ENCODE data around the gene ZBTB7C. TPM values are rescaled to one million over a fixed set of nuclear protein-coding genes. Genes with fewer than 3 reads are reported as not detected.

ZBTB7C gene
- total RNA-seq, 1 donor from 2014 or later, result 2.6 TPM

GRCh38 chr18:48337053-48337452, 72.1 kb downstream of the ZBTB7C start:
- ATAC-seq (ENCODE audit: poor library complexity), result no peak
- intact Hi-C loops (cut with DNase I), result no loop called here
- DNase-seq, result no peak

GRCh38 chr18:48336332-48336731, 72.9 kb downstream of the ZBTB7C start:
- intact Hi-C loops (cut with DNase I), result no loop called here
- ATAC-seq (ENCODE audit: poor library complexity), result no peak
- no peak for DNase-seq

GRCh38 chr18:48335829-48336228, 73.4 kb downstream of the ZBTB7C start:
- intact Hi-C loops (cut with DNase I), result no loop called here
- DNase-seq (no peak), ATAC-seq (ENCODE audit: poor library complexity) (no peak)

GRCh38 chr18:48334845-48335244, 74.3 kb downstream of the ZBTB7C start:
- no peak for DNase-seq
- intact Hi-C loops (cut with DNase I), result no loop called here
- ATAC-seq (ENCODE audit: poor library complexity), result no peak

- intact Hi-C loops (cut with DNase I), result no loop called here
- no peak for DNase-seq
- no peak for ATAC-seq (ENCODE audit: poor library complexity)
These were observed 75.6 kb downstream of the ZBTB7C start for GRCh38 chr18:48333563-48333962.

- intact Hi-C loops (cut with DNase I), result no loop called here
- DNase-seq (no peak), ATAC-seq (ENCODE audit: poor library complexity) (no peak)
These were observed 78.9 kb downstream of the ZBTB7C start for GRCh38 chr18:48330016-48330991.

- ATAC-seq (ENCODE audit: poor library complexity), result no peak
- DNase-seq, result no peak
These were observed 80.5 kb downstream of the ZBTB7C start for GRCh38 chr18:48328473-48329210.

GRCh38 chr18:48326901-48327675, 82.1 kb downstream of the ZBTB7C start:
- DNase-seq (no peak), ATAC-seq (ENCODE audit: poor library complexity) (no peak)
- intact Hi-C loops (cut with DNase I), result no loop called here

More at GRCh38 chr18:48328473-48329210, 80.5 kb downstream of the ZBTB7C start:
- intact Hi-C loops (cut with DNase I), result no loop called here

- intact Hi-C loops (cut with DNase I), result no loop called here
- DNase-seq (no peak), ATAC-seq (ENCODE audit: poor library complexity) (no peak)
These were observed 84.0 kb downstream of the ZBTB7C start for GRCh38 chr18:48325115-48325665.

GRCh38 chr18:48324651-48325050, 84.5 kb downstream of the ZBTB7C start:
- intact Hi-C loops (cut with DNase I), result no loop called here
- no peak for DNase-seq

GRCh38 chr18:48323151-48323550, 86.0 kb downstream of the ZBTB7C start:
- DNase-seq (no peak), ATAC-seq (ENCODE audit: poor library complexity) (no peak)
- intact Hi-C loops (cut with DNase I), result no loop called here

More at GRCh38 chr18:48324651-48325050, 84.5 kb downstream of the ZBTB7C start:
- no peak for ATAC-seq (ENCODE audit: poor library complexity)

- intact Hi-C loops (cut with DNase I), result no loop called here
- ATAC-seq (ENCODE audit: poor library complexity) (no peak), DNase-seq (no peak)
These were observed 87.6 kb downstream of the ZBTB7C start for GRCh38 chr18:48321536-48321935.

GRCh38 chr18:48321121-48321520, 88.1 kb downstream of the ZBTB7C start:
- no peak for DNase-seq
- ATAC-seq (ENCODE audit: poor library complexity), result no peak
- intact Hi-C loops (cut with DNase I), result no loop called here

- intact Hi-C loops (cut with DNase I), result no loop called here
- no peak for ATAC-seq (ENCODE audit: poor library complexity)
These were observed 88.6 kb downstream of the ZBTB7C start for GRCh38 chr18:48320639-48320945.

GRCh38 chr18:48319801-48320638, 89.2 kb downstream of the ZBTB7C start:
- DNase-seq, result no peak
- intact Hi-C loops (cut with DNase I), result no loop called here
- ATAC-seq (ENCODE audit: poor library complexity), result no peak

More at GRCh38 chr18:48320639-48320945, 88.6 kb downstream of the ZBTB7C start:
- no peak for DNase-seq

- ATAC-seq (ENCODE audit: poor library complexity) (no peak), DNase-seq (no peak)
- intact Hi-C loops (cut with DNase I), result no loop called here
These were observed 90.7 kb downstream of the ZBTB7C start for GRCh38 chr18:48318436-48318835.

- ATAC-seq (ENCODE audit: poor library complexity) (no peak), DNase-seq (no peak)
- intact Hi-C loops (cut with DNase I), result no loop called here
These were observed 91.3 kb downstream of the ZBTB7C start for GRCh38 chr18:48317781-48318381.

- no peak for ATAC-seq (ENCODE audit: poor library complexity)
- intact Hi-C loops (cut with DNase I), result no loop called here
- DNase-seq, result no peak
These were observed 93.0 kb downstream of the ZBTB7C start for GRCh38 chr18:48316177-48316576.

Measured in Right ventricle myocardium superior (tissue), 1 donor.